Measurements from ENCODE around the gene DPP10. TPM values are rescaled to one million over a fixed set of nuclear protein-coding genes. Genes with fewer than 3 reads are reported as not detected.

DPP10 gene
- total RNA-seq, 4 donors from 2014 or later, result 3.3 to 6.6 (median 4.7) TPM

GRCh38 chr2:115161771-115162493 is 719.5 kb downstream of the DPP10 start:
- under 1% methylated on average over 40 of the region's 83 CpGs for WGBS
- no peak for DNase-seq (ENCODE audit: extremely low spot score)

GRCh38 chr2:115162494-115163293 is 720.3 kb downstream of the DPP10 start:
- Histone ChIP-seq H3K27ac (replicated peaks in 1 of 4) (no peak overlapping the region), H3K27me3 (peaks cover 0 to 40% (median 19%) of the 10 kb centered on the region in 4 donors), H3K36me3 (no peaks in the 10 kb centered on the region), H3K9me3 (no peaks in the 10 kb centered on the region), H3K4me1 (peaks cover 0 to 14% (median 13%) of the 10 kb centered on the region in 4 donors), H3K4me3 (peak overlapping the region; percentile 37 to 48 (median 42))
- no peak for TF ChIP-seq POLR2A (IDR thresholded peaks at IDR 0.05; ENCODE audit: low read depth)
- no peak for TF ChIP-seq EP300 (IDR thresholded peaks at IDR 0.05)
- TF ChIP-seq CTCF (IDR thresholded peaks at IDR 0.05), result no peak
- no peak for TF ChIP-seq POLR2AphosphoS5 (IDR thresholded peaks at IDR 0.05)
- no peak for DNase-seq (ENCODE audit: extremely low spot score)
- 3% methylated on average over 41 of the region's 49 CpGs for WGBS
- intact Hi-C loops (cut with DNase I), result no loop called here

More at GRCh38 chr2:115161771-115162493, 719.5 kb downstream of the DPP10 start:
- H3K27ac ChIP-seq (replicated peaks in 1 of 4), result no peak overlapping the region
- intact Hi-C loops (cut with DNase I), result no loop called here
- no peaks in the 10 kb centered on the region for H3K36me3 ChIP-seq
- no peaks in the 10 kb centered on the region for H3K9me3 ChIP-seq
- H3K4me3 ChIP-seq, result peak overlapping the region; percentile 37 to 48 (median 42)
- TF ChIP-seq POLR2AphosphoS5 (IDR thresholded peaks at IDR 0.05), result no peak
- no peak for TF ChIP-seq POLR2A (IDR thresholded peaks at IDR 0.05; ENCODE audit: low read depth)
- TF ChIP-seq EP300 (IDR thresholded peaks at IDR 0.05), result no peak
- no peak for TF ChIP-seq CTCF (IDR thresholded peaks at IDR 0.05)
- peaks cover 0 to 40% (median 19%) of the 10 kb centered on the region in 4 donors for H3K27me3 ChIP-seq
- peaks cover 0 to 14% (median 13%) of the 10 kb centered on the region in 4 donors for H3K4me1 ChIP-seq

GRCh38 chr2:115163572-115163971 is 721.1 kb downstream of the DPP10 start:
- H3K27ac ChIP-seq (replicated peaks in 1 of 4), result no peak overlapping the region
- H3K4me3 ChIP-seq, result no peak overlapping the region
- intact Hi-C loops (cut with DNase I), result no loop called here
- DNase-seq (ENCODE audit: extremely low spot score), result no peak
- TF ChIP-seq POLR2A (IDR thresholded peaks at IDR 0.05; ENCODE audit: low read depth), result no peak
- no peak for TF ChIP-seq EP300 (IDR thresholded peaks at IDR 0.05)
- TF ChIP-seq CTCF (IDR thresholded peaks at IDR 0.05), result no peak
- no peak for TF ChIP-seq POLR2AphosphoS5 (IDR thresholded peaks at IDR 0.05)
- whole genome bisulfite sequencing, result 60% methylated on average over 6 of the region's 6 CpGs
- H3K36me3 ChIP-seq, result no peaks in the 10 kb centered on the region
- peaks cover 0 to 14% (median 13%) of the 10 kb centered on the region in 4 donors for H3K4me1 ChIP-seq
- H3K9me3 ChIP-seq, result no peaks in the 10 kb centered on the region
- H3K27me3 ChIP-seq, result peaks cover 0 to 40% (median 19%) of the 10 kb centered on the region in 4 donors

GRCh38 chr2:115165529-115166109 is 723.2 kb downstream of the DPP10 start:
- Histone ChIP-seq H3K27ac (replicated peaks in 1 of 4) (no peak overlapping the region), H3K9me3 (no peaks in the 10 kb centered on the region), H3K36me3 (no peaks in the 10 kb centered on the region), H3K27me3 (peaks cover 0 to 31% (median 19%) of the 10 kb centered on the region in 4 donors), H3K4me1 (peaks cover 0 to 14% (median 13%) of the 10 kb centered on the region in 4 donors), H3K4me3 (no peak overlapping the region)
- intact Hi-C loops (cut with DNase I), result no loop called here
- TF ChIP-seq POLR2AphosphoS5 (IDR thresholded peaks at IDR 0.05) (no peak), POLR2A (IDR thresholded peaks at IDR 0.05; ENCODE audit: low read depth) (no peak), EP300 (IDR thresholded peaks at IDR 0.05) (no peak), CTCF (IDR thresholded peaks at IDR 0.05) (peak in 1 of 3 experiments; percentile 26)
- 38% methylated on average over 6 of the region's 6 CpGs for WGBS
- no peak for DNase-seq (ENCODE audit: extremely low spot score)

All from esophagus muscularis mucosa (tissue), 4 donors.